Left ventricle myocardium inferior (tissue), 1 donor: ENCODE results near the gene SEMA4D. TPM values are rescaled to one million over a fixed set of nuclear protein-coding genes. Genes with fewer than 3 reads are reported as not detected.

Experiments
- DNase-seq: peaks from one replicate; pipeline ENCODE4 v3.0.0-alpha.2; 2020
- H3K27ac ChIP-seq: fragments of 200-600 bp; replicated peaks from 2 replicates; pipeline ENCODE4 v1.8.0; 2021
- H3K27me3 ChIP-seq: fragments of 200-600 bp; 2 replicates; pipeline ENCODE4 v1.8.0; 2021; ENCODE audit warnings: low read depth
- H3K36me3 ChIP-seq: fragments of 200-600 bp; 2 replicates; pipeline ENCODE4 v1.8.0; 2021
- H3K4me1 ChIP-seq: fragments of 200-600 bp; 2 replicates; pipeline ENCODE4 v1.8.0; 2021
- H3K4me3 ChIP-seq: fragments of 200-600 bp; 2 replicates; pipeline ENCODE4 v1.8.0; 2021; ENCODE audit warnings: mild to moderate bottlenecking, moderate library complexity
- H3K9me3 ChIP-seq: fragments of 200-600 bp; replicated peaks from 2 replicates; pipeline ENCODE4 v1.8.0; 2021
- intact Hi-C: fragments of 100-400 bp; cut with micrococcal nuclease; formaldehyde crosslinking; loops from one replicate; pipeline ENCODE4 v1.11.0; 2022
- total RNA-seq: library from RNA; stranded (reverse); fragmentation: NEBNext Ultra II Directional; extraction: Animal tissue kit (Norgen Biotek cat#: 25700); gene quantifications from one replicate; pipeline ENCODE4 v1.2.1, GENCODE V29; 2021
- TF ChIP-seq, protein P1 (sequence below): fragments of 200-600 bp; IDR thresholded peaks from 2 replicates; pipeline ENCODE4 v1.8.0; 2021; ENCODE audit warnings: antibody characterized with exemption, mild to moderate bottlenecking, borderline replicate concordance
- donor health status: DM: no; HTN: yes; CAD: no; lungs with severe emphysema.

Gene SEMA4D
- total RNA-seq, 1 donor from 2014 or later, result 17.1 TPM

DNA sequence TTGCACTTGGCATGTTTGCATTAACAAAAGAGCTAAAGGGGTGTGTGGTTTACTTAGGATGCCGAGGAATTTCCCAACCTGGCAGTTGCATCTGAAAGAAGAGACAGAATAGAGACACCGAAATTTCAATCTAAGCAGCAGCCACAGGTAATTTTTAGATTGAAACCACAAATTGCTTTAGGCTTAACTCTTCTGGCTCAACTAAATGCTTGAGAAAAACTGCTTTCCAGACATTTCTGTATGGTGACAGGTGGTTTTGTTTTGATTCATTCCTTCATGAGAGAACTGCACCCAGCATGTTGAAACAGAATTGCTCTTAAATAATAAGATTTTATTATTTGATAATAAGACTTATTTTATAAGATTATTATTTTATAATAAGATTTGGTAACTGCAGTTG, 158.1 kb downstream of the SEMA4D start:
- no peak overlapping the region for H3K4me3 ChIP-seq
- TF ChIP-seq, protein P1, sequence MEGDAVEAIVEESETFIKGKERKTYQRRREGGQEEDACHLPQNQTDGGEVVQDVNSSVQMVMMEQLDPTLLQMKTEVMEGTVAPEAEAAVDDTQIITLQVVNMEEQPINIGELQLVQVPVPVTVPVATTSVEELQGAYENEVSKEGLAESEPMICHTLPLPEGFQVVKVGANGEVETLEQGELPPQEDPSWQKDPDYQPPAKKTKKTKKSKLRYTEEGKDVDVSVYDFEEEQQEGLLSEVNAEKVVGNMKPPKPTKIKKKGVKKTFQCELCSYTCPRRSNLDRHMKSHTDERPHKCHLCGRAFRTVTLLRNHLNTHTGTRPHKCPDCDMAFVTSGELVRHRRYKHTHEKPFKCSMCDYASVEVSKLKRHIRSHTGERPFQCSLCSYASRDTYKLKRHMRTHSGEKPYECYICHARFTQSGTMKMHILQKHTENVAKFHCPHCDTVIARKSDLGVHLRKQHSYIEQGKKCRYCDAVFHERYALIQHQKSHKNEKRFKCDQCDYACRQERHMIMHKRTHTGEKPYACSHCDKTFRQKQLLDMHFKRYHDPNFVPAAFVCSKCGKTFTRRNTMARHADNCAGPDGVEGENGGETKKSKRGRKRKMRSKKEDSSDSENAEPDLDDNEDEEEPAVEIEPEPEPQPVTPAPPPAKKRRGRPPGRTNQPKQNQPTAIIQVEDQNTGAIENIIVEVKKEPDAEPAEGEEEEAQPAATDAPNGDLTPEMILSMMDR, result no peak
- H3K4me1 ChIP-seq, result no peaks in the 10 kb centered on the region
- no peaks in the 10 kb centered on the region for H3K9me3 ChIP-seq
- no peak for DNase-seq
- peaks cover 100% of the 10 kb centered on the region for H3K36me3 ChIP-seq
- H3K27me3 ChIP-seq, result no peaks in the 10 kb centered on the region
- intact Hi-C loops, result no loop called here
- no peak overlapping the region for H3K27ac ChIP-seq

DNA sequence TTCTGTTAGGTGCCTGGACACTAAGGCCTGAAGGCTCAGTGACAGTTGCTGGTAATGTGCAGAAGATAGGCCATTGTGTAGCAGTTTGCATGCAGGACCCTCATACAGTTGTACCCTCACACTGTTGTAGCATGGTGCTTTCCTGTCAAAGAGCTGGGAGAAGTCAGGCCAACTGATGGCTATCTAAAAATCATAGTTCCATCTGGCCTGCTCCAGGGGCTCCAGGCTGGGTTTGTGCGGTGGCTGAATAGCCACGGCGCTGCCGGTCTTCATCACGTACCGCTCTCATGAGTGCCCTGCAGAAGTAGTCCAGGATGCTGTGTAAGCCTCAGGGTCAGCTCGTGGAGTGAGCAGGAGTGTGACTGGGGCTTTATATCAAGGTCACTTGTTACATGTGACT, 167.4 kb downstream of the SEMA4D start:
- Histone ChIP-seq H3K27me3 (no peaks in the 10 kb centered on the region), H3K9me3 (no peaks in the 10 kb centered on the region), H3K4me1 (no peaks in the 10 kb centered on the region), H3K27ac (no peak overlapping the region), H3K4me3 (no peak overlapping the region), H3K36me3 (peaks cover 99% of the 10 kb centered on the region)
- no peak for DNase-seq
- intact Hi-C loops, result no loop called here
- TF ChIP-seq, protein P1, result no peak

DNA sequence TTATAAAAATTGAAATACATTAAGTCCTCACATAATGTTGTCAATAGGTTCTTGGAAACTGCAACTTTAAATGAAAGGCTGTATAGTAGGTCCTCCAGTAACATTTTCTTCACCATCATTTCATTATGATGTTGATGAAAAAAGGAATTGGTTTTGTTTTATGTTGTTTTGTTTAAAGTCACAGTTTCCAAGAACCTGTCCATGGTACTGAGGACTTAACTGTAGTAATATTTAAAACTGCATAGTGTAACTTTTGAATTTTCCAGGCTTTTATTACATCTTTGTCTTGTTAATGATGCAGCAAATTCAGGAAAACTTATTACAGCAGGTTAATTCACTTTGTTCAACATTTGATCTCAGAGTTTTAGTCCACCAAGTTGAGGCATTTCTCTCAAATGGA, 168.0 kb downstream of the SEMA4D start:
- DNase-seq, result no peak
- intact Hi-C loops, result no loop called here
- H3K36me3 ChIP-seq, result peaks cover 94% of the 10 kb centered on the region
- no peaks in the 10 kb centered on the region for H3K9me3 ChIP-seq
- H3K4me1 ChIP-seq, result peaks cover 5% of the 10 kb centered on the region
- TF ChIP-seq, protein P1, result no peak
- H3K4me3 ChIP-seq, result no peak overlapping the region
- no peak overlapping the region for H3K27ac ChIP-seq
- H3K27me3 ChIP-seq, result no peaks in the 10 kb centered on the region

- Histone ChIP-seq H3K9me3 (no peaks in the 10 kb centered on the region), H3K36me3 (peaks cover 75% of the 10 kb centered on the region), H3K27me3 (no peaks in the 10 kb centered on the region), H3K4me3 (no peak overlapping the region), H3K27ac (no peak overlapping the region), H3K4me1 (peaks cover 22% of the 10 kb centered on the region)
- intact Hi-C loops, result no loop called here
- no peak for DNase-seq
- TF ChIP-seq, protein P1, result no peak
These were observed 169.8 kb downstream of the SEMA4D start for GRCh38 chr9:89328064-89328463.

- no peak for DNase-seq
- H3K27ac ChIP-seq, result no peak overlapping the region
- TF ChIP-seq, protein P1, result no peak
- no peak overlapping the region for H3K4me3 ChIP-seq
- peaks cover 52% of the 10 kb centered on the region for H3K36me3 ChIP-seq
- intact Hi-C loops, result no loop called here
- H3K27me3 ChIP-seq, result no peaks in the 10 kb centered on the region
- H3K9me3 ChIP-seq, result no peaks in the 10 kb centered on the region
- H3K4me1 ChIP-seq, result peaks cover 44% of the 10 kb centered on the region
These were observed 172.2 kb downstream of the SEMA4D start for GRCh38 chr9:89325733-89326132.

DNA sequence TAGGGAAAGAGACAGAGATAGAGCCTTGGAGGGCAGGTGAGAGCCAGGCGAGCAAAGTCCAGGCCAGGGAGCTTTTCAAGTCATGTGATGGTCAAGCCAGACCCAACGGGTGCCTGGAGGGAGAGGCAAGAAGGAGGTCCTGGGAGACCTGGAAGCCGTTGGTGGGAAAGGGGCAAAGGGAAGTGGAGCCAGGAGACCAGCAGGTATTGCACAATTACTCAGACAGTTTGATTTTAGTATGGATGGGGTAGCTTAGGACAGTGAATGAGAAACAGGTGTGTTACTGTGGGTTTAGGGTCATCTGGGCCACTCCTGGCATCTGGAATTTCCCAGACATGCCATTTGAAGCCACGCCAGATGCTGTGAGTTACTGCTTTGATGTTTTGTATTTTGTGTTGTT, 174.5 kb downstream of the SEMA4D start:
- DNase-seq, result no peak
- Histone ChIP-seq H3K27ac (no peak overlapping the region), H3K9me3 (no peaks in the 10 kb centered on the region), H3K27me3 (no peaks in the 10 kb centered on the region), H3K4me1 (peaks cover 64% of the 10 kb centered on the region), H3K36me3 (peaks cover 28% of the 10 kb centered on the region), H3K4me3 (no peak overlapping the region)
- intact Hi-C loops, result loop anchor here (5.0 kb wide), 1 partner anchor 224 kb away; no protein-coding TSS in a partner anchor
- TF ChIP-seq, protein P1, result no peak
